Measurements from ENCODE around the gene SETBP1.

The SETBP1 gene

GRCh38 chr18:44700652-44701051 is 20.0 kb downstream of the SETBP1 start:
- Histone ChIP-seq H2AFZ (ENCODE audit: low read length) (no peak overlapping the region), H3F3A (ENCODE audit: insufficient read depth, low read length) (no peaks in the 10 kb centered on the region), H3K27ac (ENCODE audit: low read depth, low read length, poor library complexity, severe bottlenecking) (peak overlapping the region; percentile 71), H4K20me1 (ENCODE audit: insufficient read depth, low read length) (no peaks in the 10 kb centered on the region), H3K27me3 (ENCODE audit: insufficient read depth, low read length) (no peaks in the 10 kb centered on the region), H3K9me3 (ENCODE audit: low read length) (no peaks in the 10 kb centered on the region), H3K9ac (ENCODE audit: low read length) (peak overlapping the region; percentile 58), H3K4me1 (ENCODE audit: insufficient read depth, low read length, severe bottlenecking) (peaks cover 82% of the 10 kb centered on the region), H3K9me2 (ENCODE audit: low read depth, low read length) (no peaks in the 10 kb centered on the region), H3K79me2 (ENCODE audit: insufficient read depth, low read length) (no peaks in the 10 kb centered on the region), H3K4me2 (ENCODE audit: low read length) (peak overlapping the region; percentile 71), H3K4me3 (ENCODE audit: low read depth, low read length, poor library complexity, severe bottlenecking) (peak overlapping the region; percentile 58), H3K36me3 (ENCODE audit: insufficient read depth, low read length) (peaks cover under 1% of the 10 kb centered on the region; the same call in 1 of the 2 replicates)
- TF ChIP-seq CTCF (IDR thresholded peaks at IDR 0.05; ENCODE audit: low read length) (no peak), EZH2 (IDR thresholded peaks at IDR 0.05; ENCODE audit: borderline replicate concordance, low read length) (no peak)

GRCh38 chr18:44701227-44701626 is 20.5 kb downstream of the SETBP1 start:
- no peaks in the 10 kb centered on the region for H3K79me2 ChIP-seq (ENCODE audit: insufficient read depth, low read length)
- no peaks in the 10 kb centered on the region for H3K9me2 ChIP-seq (ENCODE audit: low read depth, low read length)
- H2AFZ ChIP-seq (ENCODE audit: low read length) = no peak overlapping the region
- H3K27ac ChIP-seq (ENCODE audit: low read depth, low read length, poor library complexity, severe bottlenecking) = peak overlapping the region; percentile 71
- H3F3A ChIP-seq (ENCODE audit: insufficient read depth, low read length) = no peaks in the 10 kb centered on the region
- peak overlapping the region; percentile 58 for H3K4me3 ChIP-seq (ENCODE audit: low read depth, low read length, poor library complexity, severe bottlenecking)
- no peak for TF ChIP-seq CTCF (IDR thresholded peaks at IDR 0.05; ENCODE audit: low read length)
- TF ChIP-seq EZH2 (IDR thresholded peaks at IDR 0.05; ENCODE audit: borderline replicate concordance, low read length) = no peak
- peaks cover 5% of the 10 kb centered on the region; the same call in 1 of the 2 replicates for H3K36me3 ChIP-seq (ENCODE audit: insufficient read depth, low read length)
- peak overlapping the region; percentile 58 for H3K9ac ChIP-seq (ENCODE audit: low read length)
- H3K4me1 ChIP-seq (ENCODE audit: insufficient read depth, low read length, severe bottlenecking) = peaks cover 85% of the 10 kb centered on the region
- peak overlapping the region; percentile 71 for H3K4me2 ChIP-seq (ENCODE audit: low read length)
- no peaks in the 10 kb centered on the region for H4K20me1 ChIP-seq (ENCODE audit: insufficient read depth, low read length)
- no peaks in the 10 kb centered on the region for H3K27me3 ChIP-seq (ENCODE audit: insufficient read depth, low read length)
- no peaks in the 10 kb centered on the region for H3K9me3 ChIP-seq (ENCODE audit: low read length)

- no peak for TF ChIP-seq CTCF (IDR thresholded peaks at IDR 0.05; ENCODE audit: low read length)
- TF ChIP-seq EZH2 (IDR thresholded peaks at IDR 0.05; ENCODE audit: borderline replicate concordance, low read length) = no peak
Measured at GRCh38 chr18:44702594-44702993, 21.9 kb downstream of the SETBP1 start.

More at GRCh38 chr18:44702594-44702993, 21.9 kb downstream of the SETBP1 start:
- H3K27me3 ChIP-seq (ENCODE audit: insufficient read depth, low read length) = no peaks in the 10 kb centered on the region
- peak overlapping the region; percentile 8; the same call in 1 of the 2 replicates for H3K9ac ChIP-seq (ENCODE audit: low read length)
- peak overlapping the region; percentile 71 for H3K4me2 ChIP-seq (ENCODE audit: low read length)
- no peaks in the 10 kb centered on the region for H3K79me2 ChIP-seq (ENCODE audit: insufficient read depth, low read length)
- H3K27ac ChIP-seq (ENCODE audit: low read depth, low read length, poor library complexity, severe bottlenecking) = peak overlapping the region; percentile 20
- H3K36me3 ChIP-seq (ENCODE audit: insufficient read depth, low read length) = peaks cover 10% of the 10 kb centered on the region; the same call in 1 of the 2 replicates
- no peaks in the 10 kb centered on the region for H3F3A ChIP-seq (ENCODE audit: insufficient read depth, low read length)
- no peaks in the 10 kb centered on the region for H3K9me2 ChIP-seq (ENCODE audit: low read depth, low read length)
- no peak overlapping the region for H2AFZ ChIP-seq (ENCODE audit: low read length)
- H3K4me3 ChIP-seq (ENCODE audit: low read depth, low read length, poor library complexity, severe bottlenecking) = peak overlapping the region; percentile 58
- no peaks in the 10 kb centered on the region for H4K20me1 ChIP-seq (ENCODE audit: insufficient read depth, low read length)
- H3K4me1 ChIP-seq (ENCODE audit: insufficient read depth, low read length, severe bottlenecking) = peaks cover 79% of the 10 kb centered on the region
- no peaks in the 10 kb centered on the region for H3K9me3 ChIP-seq (ENCODE audit: low read length)
